C4-2B (cell line): Measurements from ENCODE around the gene KRT82.
A peak's percentile ranks its signal among the peaks of the same experiment; 100 is the strongest.

Experiments
- H3K27ac ChIP-seq: fragments of 450-650 bp; 2 replicates; pipeline ENCODE4 v1.5.1; 2017
- CTCF ChIP-seq: fragments of 450-650 bp; conservative IDR thresholded peaks from 2 replicates; pipeline ENCODE4 v1.5.1; 2017; ENCODE audit warnings: mild to moderate bottlenecking
- ZFX ChIP-seq: fragments of 450-650 bp; IDR thresholded peaks from 2 replicates; pipeline ENCODE4 v1.6.1; 2017

KRT82 gene

GRCh38 chr12:52368508-52368907 is 37.6 kb downstream of the KRT82 start:
- no peak overlapping the region for H3K27ac ChIP-seq
- TF ChIP-seq CTCF (no peak), ZFX (no peak)

- no peak for TF ChIP-seq ZFX
- TF ChIP-seq CTCF = no peak
- no peak overlapping the region for H3K27ac ChIP-seq
These were observed 38.3 kb downstream of the KRT82 start for GRCh38 chr12:52367876-52368275.

- TF ChIP-seq ZFX (no peak), CTCF (no peak)
- H3K27ac ChIP-seq = no peak within 1 kb of the TSS
These were observed 39.2 kb downstream of the KRT82 start, which contains the start of gene KRT85 for GRCh38 chr12:52366738-52367485. TSS of gene KRT85 (minus strand) at chr12:52367481. CDS start at chr12:52367405, 76 bp downstream.

- TF ChIP-seq CTCF (no peak), ZFX (no peak)
These were observed 41.1 kb downstream of the KRT82 start for GRCh38 chr12:52364901-52365489.

GRCh38 chr12:52364061-52364460 is 42.1 kb downstream of the KRT82 start:
- TF ChIP-seq CTCF (no peak), ZFX (no peak)
- no peak overlapping the region for H3K27ac ChIP-seq

More at GRCh38 chr12:52364901-52365489, 41.1 kb downstream of the KRT82 start:
- H3K27ac ChIP-seq = no peak overlapping the region

GRCh38 chr12:52363111-52363679 is 42.9 kb downstream of the KRT82 start:
- H3K27ac ChIP-seq = no peak overlapping the region
- TF ChIP-seq CTCF (no peak), ZFX (no peak)

GRCh38 chr12:52362118-52362726 is 43.9 kb downstream of the KRT82 start:
- no peak overlapping the region for H3K27ac ChIP-seq
- TF ChIP-seq ZFX (no peak), CTCF (peak; percentile 60)
